KBM-7 (cell line): ENCODE measurements around the gene CCND1.
"Not testable (repeated sequence)": the region's sequence is repeated elsewhere in the genome, so short reads cannot be mapped to it uniquely, and the experiment has no call there.

ENCODE experiments used
- DNase-seq: peaks from one replicate; pipeline ENCODE4 v3.0.0-alpha.2; 2015
- in situ Hi-C: fragments of 300-500 bp; cut with MboI; formaldehyde crosslinking; loops from 2 replicates; pipeline ENCODE4 v1.14.3; 2020; ENCODE audit warnings: low sequenced_read_pairs, low pct_unique_long_range_greater_than_20kb, mixed read lengths

CCND1 gene

GRCh38 chr11:69615545-69616278 lies 25.2 kb upstream of the CCND1 start:
- in situ Hi-C loops, result no loop called here
- no peak for DNase-seq

DNA sequence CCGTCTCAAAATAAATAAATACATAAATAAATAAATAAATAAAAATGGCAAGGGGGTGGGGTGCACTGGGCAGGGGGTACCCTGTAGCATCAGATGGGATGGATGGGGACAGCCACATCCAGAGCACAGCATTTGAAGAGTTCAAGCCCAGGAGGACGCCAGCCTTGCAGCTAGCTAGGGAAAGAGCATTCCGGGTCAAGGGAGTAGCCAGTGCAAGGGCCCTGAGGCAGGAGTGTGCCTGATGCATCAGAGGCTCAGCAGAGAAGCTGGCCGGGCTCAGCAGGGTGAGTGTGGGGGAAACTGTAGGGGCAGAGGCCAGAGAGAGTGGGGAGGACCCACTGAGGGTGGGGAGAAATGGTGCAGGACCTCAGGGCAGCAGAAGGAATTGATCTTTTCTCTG lies 23.7 kb upstream of the CCND1 start:
- DNase-seq, result no peak

GRCh38 chr11:69617682-69618081 lies 23.3 kb upstream of the CCND1 start:
- in situ Hi-C loops, result no loop called here
- no peak for DNase-seq

More for the DNA sequence above, 23.7 kb upstream of the CCND1 start:
- in situ Hi-C loops, result no loop called here

DNA sequence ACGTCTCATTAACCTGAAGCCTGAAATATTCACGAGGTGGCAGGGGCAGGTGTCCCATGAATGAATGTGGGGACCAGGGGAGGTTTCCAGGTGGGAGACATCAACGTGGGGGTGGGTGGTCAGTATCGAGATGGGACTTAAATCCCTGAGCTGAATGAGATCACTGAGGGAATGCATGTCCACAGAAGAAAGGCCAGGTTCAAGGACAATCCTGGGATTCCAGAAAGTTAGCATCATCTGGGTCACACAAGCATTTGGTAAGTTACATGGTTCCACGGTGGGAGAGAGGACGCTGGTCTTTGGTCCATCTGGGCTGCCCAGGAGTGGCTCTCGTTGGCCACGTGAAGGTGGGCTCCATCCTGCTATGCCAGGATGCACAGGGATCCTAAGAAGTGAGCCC lies 22.7 kb upstream of the CCND1 start:
- in situ Hi-C loops, result no loop called here
- no peak for DNase-seq

DNA sequence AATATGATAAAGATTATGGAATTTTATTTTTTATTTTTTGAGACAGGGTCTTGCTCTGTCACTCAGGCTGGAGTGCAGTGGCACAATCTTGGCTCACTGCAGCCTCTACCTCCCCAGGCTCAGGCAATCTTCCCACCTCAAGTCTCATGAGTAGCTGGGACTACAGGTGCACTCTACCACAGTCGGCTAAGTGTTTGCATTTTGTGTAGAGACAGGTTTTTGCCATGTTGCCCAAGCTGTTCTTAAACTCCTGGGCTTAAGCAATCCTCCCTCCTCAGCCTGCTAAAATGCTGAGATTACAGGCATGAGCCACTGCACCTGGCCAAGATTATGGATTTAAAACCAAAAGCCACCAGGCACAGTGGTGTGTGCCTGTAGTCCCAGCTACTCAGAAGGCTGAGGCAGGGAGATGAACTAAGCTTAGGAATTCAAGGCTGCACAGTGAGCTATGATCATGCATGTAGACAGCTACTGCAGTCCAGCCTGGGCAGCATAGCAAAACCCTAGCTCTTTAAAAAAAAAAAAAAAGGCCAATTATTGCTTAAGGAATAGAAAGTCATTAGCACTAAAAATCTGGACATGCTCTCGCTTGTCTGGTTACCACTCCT lies 20.2 kb upstream of the CCND1 start:
- DNase-seq, result no peak
- in situ Hi-C loops, result no loop called here

- in situ Hi-C loops, DNase-seq: not testable (repeated sequence)
Observed at GRCh38 chr11:69622097-69622681, 18.8 kb upstream of the CCND1 start.

DNA sequence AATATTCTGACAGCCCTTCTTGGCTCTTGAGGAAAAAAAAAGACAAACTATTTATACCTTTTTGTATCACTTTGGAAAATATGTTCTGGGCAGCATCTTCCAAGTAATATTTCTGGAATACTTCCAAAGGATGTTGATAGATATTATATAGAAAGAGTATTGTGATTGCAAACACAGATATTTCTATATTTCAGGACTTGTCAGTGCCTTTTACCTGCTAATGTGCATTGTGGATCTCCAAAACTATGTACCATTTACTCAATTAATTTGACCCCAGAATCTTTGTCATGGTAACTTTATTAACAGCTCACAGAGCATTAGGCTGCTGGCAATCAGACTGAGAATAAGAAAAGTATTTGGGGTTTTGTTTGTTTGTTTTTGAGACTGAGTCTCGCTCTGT lies 16.7 kb upstream of the CCND1 start:
- in situ Hi-C loops, result no loop called here
- no peak for DNase-seq

- in situ Hi-C loops, result no loop called here
- no peak for DNase-seq
Observed at GRCh38 chr11:69625476-69625875, 15.5 kb upstream of the CCND1 start.

- in situ Hi-C loops, result no loop called here
- DNase-seq, result no peak
Observed at GRCh38 chr11:69627551-69627950, 13.4 kb upstream of the CCND1 start.

DNA sequence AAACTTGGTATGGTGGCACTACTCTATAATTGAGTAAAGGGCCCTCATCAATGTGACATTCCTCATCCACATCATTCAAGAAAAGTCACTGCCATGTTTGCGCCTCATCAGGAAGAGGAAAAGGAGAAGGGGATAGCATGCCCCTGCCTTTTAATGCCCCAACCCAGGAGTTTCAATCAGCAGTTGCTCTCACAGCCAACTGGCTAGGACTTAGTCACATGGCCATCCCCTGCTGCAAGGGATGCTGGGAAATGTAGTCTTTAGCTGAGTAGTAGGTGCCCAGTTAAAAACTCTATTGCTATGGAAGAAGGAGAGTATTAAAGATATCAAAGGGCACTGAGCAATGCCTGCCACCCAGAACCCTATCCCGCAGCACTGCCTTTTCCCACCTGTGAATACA lies 10.9 kb upstream of the CCND1 start:
- in situ Hi-C loops, result loop anchor here (10.0 kb wide), 1 partner anchor 335 kb away; the partner anchor contains the start of gene MYEOV
- no peak for DNase-seq

DNA sequence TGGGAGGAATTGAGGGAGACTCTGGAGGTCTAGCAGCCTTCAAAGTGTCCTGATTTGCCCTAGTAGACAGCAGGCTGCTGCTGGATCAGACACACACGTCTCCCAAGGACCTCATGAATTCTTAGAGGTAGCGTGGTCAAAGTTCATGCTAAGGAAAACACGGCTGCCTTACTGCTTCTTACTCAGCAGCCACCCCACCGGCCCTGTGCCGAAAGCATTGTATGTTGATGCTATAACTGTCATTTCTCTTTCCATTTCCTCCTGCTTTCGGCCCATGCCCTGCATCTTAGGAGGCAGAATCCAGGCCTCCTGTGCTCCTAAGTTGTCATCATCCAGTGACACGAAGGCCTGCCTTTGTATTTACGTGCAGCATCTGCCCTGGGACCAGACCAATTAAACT lies 10.5 kb upstream of the CCND1 start:
- in situ Hi-C loops, result loop anchor here (10.0 kb wide), 1 partner anchor 336 kb away; the partner anchor contains the start of gene MYEOV
- no peak for DNase-seq

GRCh38 chr11:69632900-69633299 lies 8.1 kb upstream of the CCND1 start:
- in situ Hi-C loops, result loop anchor here (10.0 kb wide), 1 partner anchor 338 kb away; the partner anchor contains the start of gene MYEOV

DNA sequence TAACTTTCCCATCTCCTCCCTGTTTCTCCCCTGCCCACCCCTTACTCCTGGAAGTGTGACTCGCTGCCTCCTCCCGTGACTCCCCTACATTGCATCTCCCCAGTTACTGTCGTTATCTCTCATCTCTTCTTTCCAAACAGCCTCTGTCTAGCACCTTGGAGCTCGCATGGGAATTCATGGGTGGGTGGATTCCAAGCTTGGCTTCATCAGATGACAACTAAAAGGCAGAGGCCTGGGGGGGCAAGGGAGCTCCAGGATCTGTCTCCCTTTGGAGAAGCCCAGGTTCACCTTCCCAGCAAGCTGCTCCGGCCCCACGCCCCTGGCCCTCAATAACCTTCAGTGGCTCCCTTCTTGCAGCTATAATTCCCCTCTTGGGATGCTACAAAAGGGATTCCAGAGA lies 6.9 kb upstream of the CCND1 start:
- DNase-seq, result no peak
- in situ Hi-C loops, result loop anchor here (10.0 kb wide), 1 partner anchor 339 kb away; the partner anchor contains the start of gene MYEOV

More at GRCh38 chr11:69632900-69633299, 8.1 kb upstream of the CCND1 start:
- no peak for DNase-seq

GRCh38 chr11:69634590-69634989 lies 6.4 kb upstream of the CCND1 start:
- no peak for DNase-seq
- in situ Hi-C loops, result loop anchor here (10.0 kb wide), 1 partner anchor 340 kb away; the partner anchor contains the start of gene MYEOV

DNA sequence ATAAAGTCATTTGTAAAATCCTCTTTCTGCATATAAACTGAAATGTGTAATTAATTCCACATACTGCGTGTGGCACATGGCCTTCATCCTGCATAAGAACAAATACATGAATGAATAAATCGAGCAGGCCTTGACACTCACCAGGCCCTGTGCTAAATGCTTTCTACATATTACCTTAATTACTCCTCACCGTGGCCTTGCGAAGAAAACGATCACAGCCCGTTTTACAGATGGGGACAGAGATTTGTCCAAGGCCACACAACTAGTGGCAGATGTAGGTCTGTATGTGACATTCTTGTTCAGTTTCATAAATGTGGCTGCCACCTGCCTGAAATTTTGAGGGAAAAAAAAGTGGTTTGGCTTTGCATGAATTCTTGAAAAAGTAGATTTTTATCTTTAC lies 5.8 kb upstream of the CCND1 start:
- in situ Hi-C loops, result loop anchor here (10.0 kb wide), 1 partner anchor 340 kb away; the partner anchor contains the start of gene MYEOV

DNA sequence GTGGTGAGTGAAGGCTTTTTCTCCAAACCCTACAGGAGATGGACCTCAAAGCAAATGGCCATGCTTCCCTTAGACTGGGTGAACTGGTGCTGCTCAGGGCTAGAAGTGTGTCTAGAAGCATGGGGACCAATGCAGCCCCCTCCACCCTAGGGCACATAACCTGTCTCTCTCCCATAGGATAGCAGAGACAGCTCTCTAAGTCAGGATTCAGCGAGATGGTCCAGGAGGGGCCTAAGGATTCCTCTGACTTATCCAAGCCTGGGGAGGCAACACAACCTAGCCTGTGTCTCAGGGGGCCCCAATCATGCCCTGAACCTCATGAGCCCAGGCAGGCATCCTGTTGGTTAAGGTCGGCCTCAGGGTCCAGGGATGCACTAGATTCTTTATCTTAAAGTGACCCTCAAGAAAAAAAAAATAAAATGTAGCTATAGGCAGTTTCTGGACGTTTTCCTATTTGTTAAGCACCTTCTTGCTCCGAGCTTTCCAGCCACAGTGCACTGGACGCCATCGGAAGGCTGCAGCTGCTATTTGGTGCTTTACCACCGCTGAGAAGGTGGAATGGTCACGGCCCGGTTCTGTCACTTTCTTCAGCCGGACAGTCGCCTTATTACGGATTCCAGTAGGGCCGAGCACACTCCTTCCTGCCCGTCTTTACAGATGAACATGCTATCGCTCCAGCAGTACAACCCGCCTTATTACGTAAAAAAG lies 5.0 kb upstream of the CCND1 start:
- no peak for DNase-seq
- in situ Hi-C loops, result loop anchor here (10.0 kb wide), 1 partner anchor 341 kb away; the partner anchor contains the start of gene MYEOV

More for the DNA sequence above, 5.8 kb upstream of the CCND1 start:
- DNase-seq, result no peak

DNA sequence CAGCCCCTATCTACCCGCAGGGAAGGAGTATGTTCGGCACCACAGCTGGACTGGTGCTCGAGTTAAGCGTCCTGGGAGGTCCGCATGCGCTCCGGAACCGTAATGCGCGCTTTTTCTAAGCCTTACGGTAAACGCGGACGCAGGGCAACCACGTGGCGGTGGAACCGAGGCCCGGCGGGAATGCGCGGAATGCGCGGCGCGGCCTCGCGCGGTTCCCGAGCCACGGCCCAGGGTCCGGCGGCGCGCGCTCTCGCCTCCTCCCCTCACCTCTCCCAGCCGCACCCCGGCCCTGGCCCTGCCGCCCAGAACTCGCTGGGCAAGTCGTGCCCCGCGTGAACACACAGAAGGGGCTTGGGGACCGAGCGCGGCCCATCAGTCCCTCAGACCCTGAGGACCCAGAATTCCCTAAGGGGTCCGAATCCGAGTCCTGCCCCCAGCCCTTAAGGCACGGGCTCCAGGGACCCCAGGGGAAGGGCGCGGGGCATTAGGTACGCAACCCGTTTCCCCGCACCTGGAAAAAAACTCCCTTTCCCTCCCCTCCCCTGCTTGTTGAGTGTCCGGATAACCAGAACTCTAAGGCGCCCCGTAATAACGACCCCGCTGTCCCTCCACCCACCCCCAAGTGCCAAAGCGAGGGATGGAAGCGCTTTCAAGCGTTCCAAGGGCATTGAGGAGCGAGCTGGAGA lies 4.3 kb upstream of the CCND1 start:
- DNase-seq, result no peak
- in situ Hi-C loops, result loop anchor here (10.0 kb wide), 1 partner anchor 342 kb away; the partner anchor contains the start of gene MYEOV

GRCh38 chr11:69637198-69637940 lies 3.6 kb upstream of the CCND1 start:
- in situ Hi-C loops, result loop anchor here (10.0 kb wide), 1 partner anchor 343 kb away; the partner anchor contains the start of gene MYEOV
- DNase-seq, result no peak
